ENCODE results near the gene KIF26B. TPM values are rescaled to one million over a fixed set of nuclear protein-coding genes. Genes with fewer than 3 reads are reported as not detected.
"Not testable (repeated sequence)": the region's sequence is repeated elsewhere in the genome, so short reads cannot be mapped to it uniquely, and the experiment has no call there.

The KIF26B gene
- total RNA-seq, 1 experiment from 2014 or later = 1.1 TPM

- DNase-seq (ENCODE audit: low read depth) = not testable (repeated sequence)
Measured at GRCh38 chr1:245355851-245356630, 201.3 kb downstream of the KIF26B start.

- DNase-seq (ENCODE audit: low read depth) = peak; percentile 21
Measured at GRCh38 chr1:245356891-245357585, 202.3 kb downstream of the KIF26B start.

- DNase-seq (ENCODE audit: low read depth) = not testable (repeated sequence)
Measured at GRCh38 chr1:245359101-245359680, 204.4 kb downstream of the KIF26B start.

GRCh38 chr1:245361065-245361464 lies 206.3 kb downstream of the KIF26B start:
- no peak for DNase-seq (ENCODE audit: low read depth)

DNA sequence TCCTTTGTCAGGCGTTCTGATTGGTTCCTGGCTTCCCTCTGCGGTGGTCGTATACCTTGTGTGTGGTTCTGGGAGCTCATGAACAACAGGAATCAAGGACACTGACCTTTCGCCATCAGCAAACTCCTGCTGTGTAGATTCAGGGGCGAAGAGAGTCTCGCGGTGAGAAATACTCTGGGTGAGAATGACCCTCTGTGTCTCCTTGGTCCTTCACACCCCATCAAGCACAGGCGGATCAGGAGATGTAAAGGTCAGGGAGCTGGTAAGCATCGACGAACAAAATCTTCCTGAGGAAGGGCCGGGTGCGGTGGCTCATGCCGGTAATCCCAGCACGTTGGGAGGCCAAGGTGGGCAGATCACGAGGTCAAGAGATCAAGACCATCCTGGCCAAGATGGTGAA lies 207.2 kb downstream of the KIF26B start:
- no peak for DNase-seq (ENCODE audit: low read depth)

- DNase-seq (ENCODE audit: low read depth) = no peak
Measured at GRCh38 chr1:245363461-245364200, 208.8 kb downstream of the KIF26B start.

DNA sequence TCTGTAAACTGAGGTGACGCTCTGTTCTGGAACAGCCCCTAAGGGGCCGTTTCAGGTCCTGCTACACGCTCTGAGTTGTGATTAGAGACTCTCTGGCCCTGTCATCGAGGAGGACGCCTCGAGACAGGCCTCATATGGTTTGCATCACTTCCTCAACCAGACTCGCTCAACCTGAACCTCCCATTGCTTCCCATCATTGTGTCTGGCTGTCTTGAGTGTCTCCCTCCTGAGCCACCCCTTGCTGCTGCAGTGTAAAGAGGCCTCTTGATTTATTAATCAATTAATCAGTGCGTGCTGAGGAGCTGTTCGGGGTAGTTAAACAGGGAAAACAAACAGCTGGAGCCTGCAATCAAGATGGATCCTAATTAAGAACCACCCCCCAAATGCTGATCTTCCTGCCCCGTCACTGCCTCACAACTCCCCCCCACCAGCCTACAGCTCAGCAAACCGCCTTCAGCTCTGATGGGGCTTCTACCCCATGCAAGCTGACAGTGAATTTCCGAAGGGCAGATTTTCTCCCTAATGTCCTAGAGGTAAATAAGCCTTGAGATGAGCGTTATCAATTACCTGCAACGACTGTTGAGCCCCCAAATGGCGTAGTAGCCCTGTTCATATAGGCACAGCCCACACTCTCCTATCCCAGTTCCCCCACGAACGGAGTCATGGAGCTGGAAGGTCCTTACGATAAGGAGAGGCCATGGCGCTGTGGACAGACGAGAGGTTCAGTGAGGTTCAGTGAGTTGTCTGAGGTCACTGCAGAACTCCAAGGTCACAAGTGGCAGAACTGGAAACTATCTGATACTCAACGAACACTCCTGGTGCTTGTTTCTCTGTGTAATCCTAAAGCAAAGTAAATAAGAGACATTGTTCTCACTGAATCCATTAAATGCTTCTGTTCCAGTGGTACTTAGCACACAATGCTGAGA lies 210.6 kb downstream of the KIF26B start:
- DNase-seq (ENCODE audit: low read depth) = no peak

GRCh38 chr1:245366886-245367285 lies 212.1 kb downstream of the KIF26B start:
- no peak for DNase-seq (ENCODE audit: low read depth)

- DNase-seq (ENCODE audit: low read depth) = no peak
Measured at GRCh38 chr1:245370175-245370825, 215.5 kb downstream of the KIF26B start.

DNA sequence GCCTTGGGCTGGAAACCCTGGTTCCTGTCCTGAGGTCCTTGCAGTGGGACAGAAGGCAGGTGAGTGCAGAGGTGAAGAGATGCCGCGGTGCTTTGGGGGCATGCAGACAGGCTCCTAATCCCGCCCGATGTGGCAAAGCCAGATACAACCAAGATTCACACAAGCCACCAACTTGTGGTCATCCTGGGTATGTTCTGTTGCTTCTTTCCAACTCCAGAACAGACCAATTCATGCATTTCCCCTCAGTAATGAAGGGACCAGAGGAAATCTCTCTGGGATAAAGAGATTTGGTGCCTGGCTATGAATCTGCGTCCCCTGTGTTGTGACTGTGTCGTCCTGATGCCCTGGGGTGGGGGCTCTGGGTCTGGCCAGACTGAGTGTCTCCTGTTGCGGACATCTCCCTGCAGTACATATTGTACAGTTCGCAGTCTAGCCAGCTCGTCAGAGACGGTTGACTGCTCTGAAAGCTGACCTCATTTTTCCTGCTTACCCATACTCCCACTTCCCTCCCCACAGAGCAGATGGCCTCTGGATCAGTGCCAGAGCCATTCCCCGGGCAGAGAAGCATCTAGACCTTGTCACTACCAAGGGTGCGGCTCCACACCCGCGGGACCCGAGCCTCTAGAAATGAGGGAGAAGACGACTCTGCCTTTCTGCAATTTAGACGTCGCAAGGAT lies 216.3 kb downstream of the KIF26B start:
- no peak for DNase-seq (ENCODE audit: low read depth)

DNA sequence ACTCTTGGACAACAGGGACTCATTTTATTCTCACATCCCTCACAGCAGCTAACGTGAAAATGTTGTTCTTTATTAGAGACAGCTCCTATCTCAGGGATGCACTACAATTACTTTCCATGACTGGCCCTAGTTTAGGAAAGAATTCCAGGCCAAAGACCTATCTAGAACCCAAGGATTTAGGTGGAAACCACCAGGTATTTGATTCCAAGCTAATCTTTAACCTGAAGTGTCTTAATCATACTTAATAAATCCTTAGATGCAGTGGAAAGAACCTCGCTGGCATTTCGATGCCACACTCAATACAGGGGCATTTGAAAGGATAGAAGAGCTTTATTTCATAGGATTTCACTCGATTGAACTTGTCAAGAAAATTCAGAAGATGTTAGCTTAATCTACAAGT lies 218.3 kb downstream of the KIF26B start:
- DNase-seq (ENCODE audit: low read depth) = no peak

- DNase-seq (ENCODE audit: low read depth) = no peak
Measured at GRCh38 chr1:245375789-245376460, 221.1 kb downstream of the KIF26B start.

DNA sequence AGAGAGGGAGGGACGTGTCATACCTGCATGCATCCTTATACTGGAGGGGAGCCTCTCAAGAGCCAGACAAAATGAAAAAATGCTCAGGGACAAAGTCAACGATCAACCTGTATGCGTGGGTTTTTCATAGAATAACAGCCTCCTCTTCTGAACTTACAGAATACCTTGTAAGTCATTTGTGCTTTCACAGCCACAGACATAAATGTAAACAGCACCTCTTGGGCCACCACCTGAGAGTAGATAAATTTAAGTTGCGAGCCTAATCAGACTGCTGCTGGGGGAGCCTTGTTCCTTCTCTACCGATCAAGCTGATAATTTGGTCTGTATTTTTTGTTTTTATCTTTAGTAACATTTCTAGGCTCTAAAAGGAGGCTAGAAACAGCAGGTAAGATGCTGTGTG lies 223.1 kb downstream of the KIF26B start:
- DNase-seq (ENCODE audit: low read depth) = no peak

- DNase-seq (ENCODE audit: low read depth) = peak; percentile 64
Measured at GRCh38 chr1:245378311-245378722, 223.5 kb downstream of the KIF26B start.

DNA sequence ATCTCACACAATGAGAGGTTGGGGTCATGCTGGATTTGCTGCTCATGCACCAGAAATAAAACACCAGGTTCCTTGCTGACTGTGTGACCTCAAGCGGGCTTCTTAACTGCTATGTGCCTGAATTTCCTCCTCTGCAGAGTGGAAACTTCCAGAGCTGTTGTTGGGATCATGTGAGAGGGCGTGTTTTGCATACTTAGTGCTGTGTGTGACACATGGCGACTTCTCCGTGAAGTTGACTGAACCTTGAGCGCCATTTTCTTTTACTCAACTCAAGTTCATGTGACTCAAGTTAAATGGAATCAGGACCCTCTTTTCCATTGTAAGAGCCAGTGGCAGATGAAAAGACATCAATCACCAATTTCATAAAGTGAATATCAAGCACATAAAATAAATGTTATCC lies 224.0 kb downstream of the KIF26B start:
- no peak for DNase-seq (ENCODE audit: low read depth)

DNA sequence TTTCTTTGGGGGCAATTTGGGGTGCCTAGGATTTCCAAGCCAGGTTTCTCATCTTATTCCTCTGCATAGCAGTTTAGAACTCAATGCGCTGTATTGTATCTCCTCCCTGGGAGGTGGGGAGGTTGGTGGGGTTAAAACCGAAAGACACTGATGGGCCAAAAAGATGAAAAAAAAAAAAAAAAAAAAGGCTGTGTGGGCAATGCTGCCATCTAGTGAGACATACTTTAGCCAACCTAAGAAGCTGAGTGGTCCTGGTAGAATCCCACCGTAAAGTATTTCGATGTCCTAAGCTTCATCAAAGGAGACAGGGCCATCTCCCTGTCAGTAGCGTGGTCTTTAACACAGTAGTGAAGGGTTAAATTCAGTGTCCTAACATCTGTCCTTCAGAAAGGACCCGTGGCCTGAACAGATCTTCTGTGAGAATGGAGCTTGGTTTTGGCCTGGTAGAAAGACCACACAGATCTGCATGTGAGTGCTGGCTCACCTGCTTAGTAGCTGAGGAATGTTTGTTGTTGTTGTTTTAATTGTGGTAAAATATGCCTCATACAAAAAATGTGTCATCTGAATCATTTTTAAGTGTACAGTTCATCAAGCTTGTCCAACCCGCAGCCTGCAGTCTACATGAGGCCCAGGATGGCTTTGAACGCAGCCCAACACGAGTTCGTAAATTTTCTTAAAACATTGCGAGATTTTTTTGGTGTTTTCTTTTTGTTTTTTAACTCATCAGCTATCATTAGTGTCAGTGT lies 226.2 kb downstream of the KIF26B start:
- DNase-seq (ENCODE audit: low read depth) = no peak

- DNase-seq (ENCODE audit: low read depth) = no peak
Measured at GRCh38 chr1:245382981-245383380, 228.2 kb downstream of the KIF26B start.
